Omental fat pad (tissue), 4 donors: ENCODE data around the gene FBXL14. TPM values are rescaled to one million over a fixed set of nuclear protein-coding genes. Genes with fewer than 3 reads are reported as not detected.

Experiments
- ATAC-seq: fragments of 150-250 bp; one replicate; pipeline ENCODE4 v1.9.1; 2016; ENCODE audit warnings: mild to moderate bottlenecking, moderate library complexity; ENCODE audit not compliant: low FRiP score
- DNase-seq: peaks from one replicate; pipeline ENCODE4 v3.0.0-alpha.2; 2019; ENCODE audit warnings: low spot score
- total RNA-seq, 4 donors: library from RNA; depleted of rRNA; stranded (reverse); fragments of >200 nt; gene quantifications; one replicate each; pipeline ENCODE4 v1.1.0, GENCODE V29; 2016
- TF ChIP-seq, protein P1 (sequence below), 3 donors: fragments of 450-650 bp; IDR thresholded peaks; one replicate each; pipeline ENCODE4 v1.5.1; 2016 to 2017; ENCODE audit warnings: antibody characterized with exemption in 3 of 3, mild to moderate bottlenecking in 3 of 3, moderate library complexity in 2 of 3

The FBXL14 gene
- total RNA-seq, 4 donors from 2014 or later = 7.3 to 15.6 (median 10.1) TPM

DNA sequence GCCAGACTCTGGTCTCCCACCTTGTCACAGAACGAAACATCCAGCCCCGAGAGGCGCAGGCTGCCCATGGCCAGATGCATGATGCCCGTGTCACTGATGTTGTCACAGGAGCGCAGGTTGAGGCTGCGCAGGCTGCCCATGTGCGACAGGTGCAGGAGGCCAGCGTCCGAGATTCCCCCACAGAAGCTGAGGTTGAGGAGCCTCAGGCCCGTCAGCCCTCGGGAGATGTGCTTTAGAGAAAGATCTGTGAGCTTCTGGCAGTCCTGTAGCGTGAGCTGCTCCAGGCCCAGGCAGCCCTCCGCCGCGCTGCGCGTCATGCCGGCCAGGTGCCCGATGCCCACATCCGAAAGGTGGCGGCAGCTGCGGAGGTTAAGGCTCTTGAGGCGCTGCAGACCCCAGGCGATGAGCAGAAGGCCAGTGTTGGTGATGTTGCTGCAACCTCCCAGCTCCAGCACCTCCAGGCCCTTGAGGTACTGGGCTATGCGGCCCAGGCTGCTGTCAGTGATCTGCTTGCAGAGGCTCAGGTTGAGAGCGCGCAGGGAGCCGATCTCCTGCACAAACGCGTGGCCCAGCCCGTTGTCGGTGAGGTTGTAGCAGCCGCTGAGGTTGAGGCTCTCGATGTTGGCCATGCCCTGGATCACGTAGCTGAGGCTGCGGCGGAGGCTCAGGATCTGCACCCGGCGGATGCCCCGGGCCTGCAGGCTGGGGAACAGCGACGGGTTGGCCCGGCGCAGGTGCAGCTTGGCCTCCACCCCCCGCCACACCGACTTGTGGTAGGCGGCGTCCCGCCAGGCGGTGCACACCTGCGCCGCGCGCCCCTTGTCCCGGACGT lies 991 bp downstream of the FBXL14 start:
- DNase-seq = no peak
- peak; percentile 3 for ATAC-seq
- TF ChIP-seq, protein P1, sequence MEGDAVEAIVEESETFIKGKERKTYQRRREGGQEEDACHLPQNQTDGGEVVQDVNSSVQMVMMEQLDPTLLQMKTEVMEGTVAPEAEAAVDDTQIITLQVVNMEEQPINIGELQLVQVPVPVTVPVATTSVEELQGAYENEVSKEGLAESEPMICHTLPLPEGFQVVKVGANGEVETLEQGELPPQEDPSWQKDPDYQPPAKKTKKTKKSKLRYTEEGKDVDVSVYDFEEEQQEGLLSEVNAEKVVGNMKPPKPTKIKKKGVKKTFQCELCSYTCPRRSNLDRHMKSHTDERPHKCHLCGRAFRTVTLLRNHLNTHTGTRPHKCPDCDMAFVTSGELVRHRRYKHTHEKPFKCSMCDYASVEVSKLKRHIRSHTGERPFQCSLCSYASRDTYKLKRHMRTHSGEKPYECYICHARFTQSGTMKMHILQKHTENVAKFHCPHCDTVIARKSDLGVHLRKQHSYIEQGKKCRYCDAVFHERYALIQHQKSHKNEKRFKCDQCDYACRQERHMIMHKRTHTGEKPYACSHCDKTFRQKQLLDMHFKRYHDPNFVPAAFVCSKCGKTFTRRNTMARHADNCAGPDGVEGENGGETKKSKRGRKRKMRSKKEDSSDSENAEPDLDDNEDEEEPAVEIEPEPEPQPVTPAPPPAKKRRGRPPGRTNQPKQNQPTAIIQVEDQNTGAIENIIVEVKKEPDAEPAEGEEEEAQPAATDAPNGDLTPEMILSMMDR (IDR thresholded peaks at IDR 0.05) = no peak

DNA sequence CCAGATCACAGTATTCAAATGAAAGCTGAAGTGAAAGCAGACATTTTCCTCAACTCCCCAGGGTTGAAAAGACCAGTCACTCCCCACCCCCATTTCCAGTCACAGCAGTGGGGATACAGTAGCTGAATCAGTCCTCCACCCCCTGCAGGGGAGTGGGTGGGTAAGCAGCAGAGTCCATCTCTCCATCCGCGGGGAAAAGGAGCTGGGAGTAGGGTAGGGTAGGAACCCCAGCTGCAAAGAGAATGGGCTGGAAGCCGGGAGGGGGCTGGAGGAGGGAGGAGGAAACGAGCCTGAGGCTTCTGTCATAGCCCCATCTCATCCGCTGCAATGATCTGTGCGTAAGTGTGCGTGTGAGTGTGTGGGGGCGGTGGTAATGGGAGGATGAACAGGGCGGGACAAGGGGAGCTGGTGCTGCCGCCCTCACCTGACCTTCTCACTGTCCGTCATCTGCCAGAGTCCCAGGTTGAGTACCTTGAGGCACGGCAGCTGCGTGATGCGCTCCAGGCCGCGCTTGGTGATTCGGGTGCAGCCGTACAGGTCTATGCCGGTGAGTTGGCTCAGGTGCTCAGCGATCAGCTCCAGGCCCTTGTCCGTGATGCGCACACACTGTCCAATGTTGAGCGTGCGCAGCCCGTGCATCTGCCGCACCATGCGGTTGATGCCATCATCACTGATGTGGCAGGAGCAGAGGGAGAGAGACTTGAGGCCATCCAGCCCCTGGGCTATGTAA lies 1.8 kb downstream of the FBXL14 start:
- TF ChIP-seq, protein P1 (IDR thresholded peaks at IDR 0.05) = no peak
- ATAC-seq (peak; percentile 47), DNase-seq (peak; percentile 36)

DNA sequence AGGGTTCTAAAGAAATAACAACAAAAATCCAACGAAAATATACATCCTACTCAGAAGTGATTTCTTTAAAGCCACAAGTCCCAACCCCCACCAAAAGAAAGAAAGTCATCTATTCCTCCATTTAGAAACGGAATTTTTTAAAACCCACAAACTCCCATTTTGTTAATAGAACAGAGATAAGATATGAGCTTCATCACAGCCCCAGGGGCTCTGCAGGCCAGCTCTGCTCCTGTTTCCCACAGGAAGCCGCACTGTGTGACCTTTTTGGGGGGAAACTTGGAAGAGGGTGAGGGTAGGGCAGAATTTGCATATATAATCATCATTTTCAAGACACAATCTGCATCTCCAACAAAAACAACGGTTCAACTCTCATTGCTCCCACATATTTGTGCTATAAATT lies 2.8 kb downstream of the FBXL14 start:
- TF ChIP-seq, protein P1 (IDR thresholded peaks at IDR 0.05) = no peak
- DNase-seq = no peak
- ATAC-seq = no peak

DNA sequence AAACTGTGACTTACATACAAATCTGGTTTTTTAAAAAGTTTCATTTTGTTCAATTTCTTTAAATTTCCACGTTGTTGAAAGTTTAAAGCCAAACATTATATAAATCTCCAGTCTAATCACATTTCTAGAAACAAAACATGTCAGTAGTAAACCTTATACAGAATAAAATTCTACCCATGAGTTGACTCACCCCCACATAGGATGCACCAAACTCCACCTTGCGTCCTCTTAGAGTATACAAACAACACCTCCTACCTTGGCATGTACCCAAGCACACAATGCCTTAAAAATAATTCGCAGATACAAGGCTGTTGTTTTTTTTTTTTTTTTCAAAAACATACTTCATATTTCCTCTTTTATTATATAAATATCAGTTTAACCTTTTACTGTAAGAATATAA lies 3.3 kb downstream of the FBXL14 start:
- ATAC-seq (no peak), DNase-seq (no peak)
- TF ChIP-seq, protein P1 (IDR thresholded peaks at IDR 0.05) = no peak

DNA sequence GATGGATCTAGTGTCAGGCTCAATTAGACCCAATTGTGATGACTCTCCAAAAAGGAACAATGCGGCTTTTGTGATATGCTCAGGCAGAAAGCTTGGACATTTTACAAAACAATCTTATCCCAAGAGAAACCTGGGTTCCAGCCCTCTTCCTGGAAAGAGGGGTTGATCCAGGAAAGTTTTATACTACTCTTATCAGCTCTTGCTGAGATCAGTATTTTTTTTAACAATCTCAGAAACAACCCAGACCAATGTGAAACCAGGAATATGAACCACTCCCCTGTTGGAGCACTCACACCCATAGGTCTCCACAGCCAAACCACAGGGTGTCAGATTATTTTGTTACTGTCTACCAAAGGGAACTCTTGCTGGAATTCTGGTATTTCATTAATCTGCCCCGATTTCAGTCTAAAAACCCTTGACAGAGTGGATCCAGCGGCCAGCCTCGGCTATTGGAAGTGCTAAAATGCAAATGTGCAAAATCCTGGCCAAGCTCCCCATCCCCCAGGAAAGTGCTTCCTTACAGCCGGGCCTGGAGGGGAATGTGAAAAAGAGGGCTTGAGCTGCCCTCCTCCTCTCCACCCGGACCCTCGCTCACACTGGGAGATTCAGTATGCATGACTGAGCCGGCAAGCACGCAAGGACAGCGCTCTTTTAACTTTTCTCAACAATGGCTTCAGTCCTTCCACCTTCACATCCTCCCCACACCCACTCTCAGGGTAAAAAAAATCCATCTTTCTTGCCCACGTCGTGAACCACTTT lies 4.0 kb downstream of the FBXL14 start:
- no peak for DNase-seq
- ATAC-seq = no peak
- TF ChIP-seq, protein P1 (IDR thresholded peaks at IDR 0.05) = no peak

DNA sequence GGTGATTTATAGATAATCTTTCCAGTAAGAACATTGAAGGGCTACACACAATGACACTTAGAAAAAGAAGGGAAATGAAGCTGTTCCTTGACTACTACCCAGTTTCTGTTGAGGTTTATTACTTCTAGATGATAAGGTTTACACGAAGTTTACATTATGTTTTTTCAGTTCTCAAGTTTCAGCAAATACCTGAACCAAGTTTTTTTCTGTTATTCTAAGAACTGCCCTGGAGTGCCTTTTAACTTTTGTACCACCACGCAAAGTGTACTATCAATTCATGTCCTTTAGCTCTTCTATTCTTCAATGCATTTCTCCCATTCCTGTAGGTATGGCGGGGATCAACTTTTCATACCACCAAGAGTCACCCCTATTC lies 5.8 kb downstream of the FBXL14 start:
- TF ChIP-seq, protein P1 (IDR thresholded peaks at IDR 0.05) = no peak
- DNase-seq (no peak), ATAC-seq (no peak)
